ENCODE data around the gene SLC38A3.

DNA sequence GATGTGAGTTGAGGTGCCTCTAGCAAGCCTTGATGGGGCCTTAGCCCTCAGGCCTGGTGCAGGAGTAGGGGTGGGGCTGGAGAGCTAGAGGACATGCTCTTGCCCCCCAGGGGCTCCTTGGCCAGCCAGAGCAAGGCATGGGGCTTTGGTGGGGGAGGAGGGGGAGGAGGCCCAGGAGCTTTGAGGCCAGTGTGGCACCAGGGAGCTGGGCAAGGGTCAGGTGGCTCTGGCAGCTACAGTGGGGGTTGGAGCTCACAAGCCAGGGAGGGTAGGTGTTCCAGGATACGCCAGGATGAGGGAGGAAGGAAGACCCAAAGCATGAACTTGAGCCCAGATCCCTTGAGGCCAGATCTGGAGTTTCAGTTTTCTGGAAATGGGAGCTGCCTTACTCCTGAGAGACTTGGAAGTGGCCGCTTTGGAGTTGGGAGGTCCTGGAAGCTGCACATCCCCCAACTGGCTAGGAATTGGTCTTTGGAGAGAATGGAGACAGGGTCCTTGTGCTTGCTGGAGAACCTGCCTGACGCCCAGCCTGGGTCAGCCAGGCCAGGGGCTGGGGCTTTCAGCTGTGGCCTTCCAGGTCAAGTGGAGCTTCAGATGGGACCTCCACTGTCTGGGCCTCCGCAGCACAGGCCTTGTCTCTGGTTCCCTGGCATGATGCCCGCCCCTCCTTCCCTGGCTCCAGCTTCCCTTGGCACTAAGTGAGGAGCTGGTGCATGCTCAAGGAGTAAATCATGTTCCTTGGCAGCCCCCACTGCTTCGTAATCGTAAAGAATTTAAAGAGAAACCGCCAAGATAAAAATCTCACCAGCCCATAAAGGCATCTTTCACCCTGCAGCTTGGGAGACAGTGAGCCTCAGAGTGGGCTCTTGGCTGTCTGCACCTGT is 41.3 kb upstream of the SLC38A3 start:
- no peak for TF ChIP-seq RHOXF2B (CRISPR knock-in tag; conservative IDR thresholded peaks at IDR 0.05)
- TF ChIP-seq, protein P1, sequence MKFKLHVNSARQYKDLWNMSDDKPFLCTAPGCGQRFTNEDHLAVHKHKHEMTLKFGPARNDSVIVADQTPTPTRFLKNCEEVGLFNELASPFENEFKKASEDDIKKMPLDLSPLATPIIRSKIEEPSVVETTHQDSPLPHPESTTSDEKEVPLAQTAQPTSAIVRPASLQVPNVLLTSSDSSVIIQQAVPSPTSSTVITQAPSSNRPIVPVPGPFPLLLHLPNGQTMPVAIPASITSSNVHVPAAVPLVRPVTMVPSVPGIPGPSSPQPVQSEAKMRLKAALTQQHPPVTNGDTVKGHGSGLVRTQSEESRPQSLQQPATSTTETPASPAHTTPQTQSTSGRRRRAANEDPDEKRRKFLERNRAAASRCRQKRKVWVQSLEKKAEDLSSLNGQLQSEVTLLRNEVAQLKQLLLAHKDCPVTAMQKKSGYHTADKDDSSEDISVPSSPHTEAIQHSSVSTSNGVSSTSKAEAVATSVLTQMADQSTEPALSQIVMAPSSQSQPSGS (CRISPR knock-in tag; IDR thresholded peaks at IDR 0.05), result no peak

Measured in K562 (cell line).